T47D (cell line): ENCODE measurements around the gene MSGN1.

Source experiments
- DNase-seq, 2 experiments: peaks; one replicate each; pipeline versions ENCODE4 v3.0.0 to v3.0.0-alpha.2; 2011 to 2012; ENCODE audit warnings: low read depth in 1 of 2, low spot score in 1 of 2
- JUND ChIP-seq: IDR thresholded peaks from 2 replicates; pipeline ENCODE4 v1.6.1; 2012; ENCODE audit warnings: low read depth
- in situ Hi-C: cut with HindIII; loops from 2 replicates; pipeline ENCODE4 v1.10.0; 2016; ENCODE audit warnings: low sequenced_read_pairs, low pct_unique_long_range_greater_than_20kb

The MSGN1 gene, protein sequence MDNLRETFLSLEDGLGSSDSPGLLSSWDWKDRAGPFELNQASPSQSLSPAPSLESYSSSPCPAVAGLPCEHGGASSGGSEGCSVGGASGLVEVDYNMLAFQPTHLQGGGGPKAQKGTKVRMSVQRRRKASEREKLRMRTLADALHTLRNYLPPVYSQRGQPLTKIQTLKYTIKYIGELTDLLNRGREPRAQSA

GRCh38 chr2:17816396-17817245 is at the start of gene MSGN1:
Gene MSGN1, plus strand, starts transcription at chr2:17816460. Its CDS starts 59 bp downstream, at chr2:17816519.
- in situ Hi-C loops = no loop called here

DNA sequence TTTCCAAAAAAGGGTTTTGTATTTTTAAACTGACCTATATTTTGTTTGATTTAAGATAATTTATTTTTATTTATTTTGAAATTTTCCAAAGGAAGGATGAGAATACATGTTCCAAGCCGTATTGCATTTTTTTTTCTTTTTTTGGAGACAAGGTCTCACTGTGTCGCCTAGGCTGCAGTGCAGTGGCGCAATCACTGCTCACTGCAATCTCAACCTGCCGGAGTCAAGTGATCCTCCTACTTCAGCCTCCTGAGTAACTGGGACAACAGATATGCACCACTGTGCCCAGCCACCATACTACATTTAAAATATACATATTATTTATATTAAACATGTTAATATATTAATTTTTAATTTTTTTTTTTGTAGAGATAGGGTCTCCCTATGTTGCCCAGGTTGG is 47.4 kb upstream of the MSGN1 start:
- no peak for TF ChIP-seq JUND
- in situ Hi-C loops = no loop called here
- DNase-seq = no peak

More at GRCh38 chr2:17816396-17817245, at the start of gene MSGN1:
- TF ChIP-seq JUND = no peak
- no peak for DNase-seq

DNA sequence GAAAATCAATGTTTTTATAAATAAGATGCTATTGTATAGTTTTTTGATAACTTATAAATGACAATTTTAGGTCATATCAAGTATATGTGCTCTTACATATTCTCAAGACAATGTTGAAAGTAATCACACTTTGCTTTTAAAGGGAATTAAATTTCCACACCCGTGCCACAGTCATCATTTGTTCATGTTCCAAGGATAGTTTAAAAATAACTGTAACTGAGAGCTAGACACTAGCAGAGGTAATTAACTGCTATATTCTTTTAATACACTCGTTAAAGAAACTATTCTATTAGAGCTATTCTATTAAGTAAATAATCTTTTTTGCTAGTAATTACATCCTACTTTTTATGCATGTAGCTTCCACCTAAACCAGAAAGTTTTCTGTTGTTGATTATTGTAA is 44.3 kb upstream of the MSGN1 start:
- no peak for TF ChIP-seq JUND
- in situ Hi-C loops = no loop called here
- DNase-seq = no peak

DNA sequence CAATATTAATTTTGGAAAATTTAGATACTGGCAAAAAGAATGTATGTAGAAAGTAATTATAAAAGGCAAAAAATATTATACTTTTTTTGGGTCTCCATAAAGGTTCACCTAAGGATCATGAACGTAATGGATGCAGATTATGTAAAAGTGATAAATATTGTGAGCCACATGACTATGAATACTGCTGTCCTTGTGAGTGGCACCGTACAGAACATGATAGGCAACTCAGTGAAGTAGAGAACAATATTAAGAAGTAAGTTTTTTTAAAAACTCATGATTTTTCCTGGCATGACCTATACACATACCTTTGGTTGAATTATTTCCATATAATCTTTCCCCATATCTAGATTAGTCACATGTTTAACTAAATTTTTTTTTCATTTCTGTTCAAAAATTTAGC is 43.7 kb upstream of the MSGN1 start:
- in situ Hi-C loops = no loop called here
- TF ChIP-seq JUND = no peak
- DNase-seq = no peak

- DNase-seq = no peak
- TF ChIP-seq JUND = no peak
- in situ Hi-C loops = no loop called here
Measured at GRCh38 chr2:17780546-17780945, 35.7 kb upstream of the MSGN1 start.

- no peak for DNase-seq
- in situ Hi-C loops = no loop called here
- no peak for TF ChIP-seq JUND
Measured at GRCh38 chr2:17781482-17781881, 34.8 kb upstream of the MSGN1 start.

DNA sequence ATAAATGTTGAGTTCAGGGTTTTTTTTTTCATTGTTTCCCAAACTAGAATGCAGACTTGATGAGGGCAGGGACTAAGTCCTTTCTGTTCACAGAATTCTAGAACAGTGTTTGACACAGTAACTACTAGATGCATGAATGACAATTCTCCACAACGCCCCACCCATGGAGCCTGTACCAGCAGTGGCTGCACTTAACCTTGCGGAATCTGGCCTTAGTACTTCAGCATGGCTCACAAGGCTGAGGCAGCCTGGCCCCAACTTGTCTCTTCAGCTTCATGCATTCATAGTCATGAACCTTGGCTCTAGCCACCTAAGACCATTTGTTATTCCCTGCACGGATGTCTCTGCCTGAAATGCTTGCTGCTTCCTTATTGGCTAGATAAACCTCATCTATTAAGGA is 29.5 kb upstream of the MSGN1 start:
- DNase-seq = no peak
- in situ Hi-C loops = no loop called here
- TF ChIP-seq JUND = no peak

DNA sequence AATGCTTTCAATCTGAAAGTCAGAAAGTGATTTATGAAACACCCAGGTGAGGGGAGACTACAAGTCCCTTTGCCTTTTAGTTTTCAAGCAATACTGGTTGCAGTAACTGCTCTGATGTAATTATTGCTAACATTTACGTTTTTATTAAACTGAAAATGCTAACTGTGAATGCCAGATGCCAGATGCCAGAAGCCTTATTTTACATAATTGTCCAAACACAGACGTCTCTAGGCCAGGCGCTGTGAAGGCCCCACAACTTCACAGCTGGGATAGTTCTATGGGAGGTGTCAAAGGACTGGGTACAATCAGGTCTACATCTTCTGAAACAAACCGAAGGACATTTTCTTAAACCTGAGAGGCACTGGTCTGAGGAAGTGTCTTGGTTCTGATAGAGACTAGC is 27.5 kb upstream of the MSGN1 start:
- in situ Hi-C loops = no loop called here
- no peak for DNase-seq
- no peak for TF ChIP-seq JUND

DNA sequence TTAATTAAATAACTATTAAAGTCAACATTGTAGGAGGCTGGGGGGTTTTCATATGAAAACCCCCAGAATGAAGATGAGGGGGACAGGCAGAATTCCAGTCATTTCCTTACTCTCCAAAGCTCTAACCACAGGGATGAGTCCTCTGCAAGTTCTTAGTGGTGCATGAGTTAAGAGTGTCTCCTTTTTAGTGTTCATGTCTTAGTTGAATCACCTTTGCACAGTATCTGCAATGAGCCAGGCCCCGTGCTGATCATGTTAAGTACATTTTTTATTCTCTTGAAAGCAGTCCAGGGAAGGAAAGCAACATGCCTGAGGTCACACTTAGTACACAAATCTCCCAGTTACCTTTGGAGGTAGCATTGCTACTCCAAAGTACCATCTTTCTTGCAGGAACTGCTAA is 25.7 kb upstream of the MSGN1 start:
- TF ChIP-seq JUND = no peak
- no peak for DNase-seq
- in situ Hi-C loops = no loop called here

DNA sequence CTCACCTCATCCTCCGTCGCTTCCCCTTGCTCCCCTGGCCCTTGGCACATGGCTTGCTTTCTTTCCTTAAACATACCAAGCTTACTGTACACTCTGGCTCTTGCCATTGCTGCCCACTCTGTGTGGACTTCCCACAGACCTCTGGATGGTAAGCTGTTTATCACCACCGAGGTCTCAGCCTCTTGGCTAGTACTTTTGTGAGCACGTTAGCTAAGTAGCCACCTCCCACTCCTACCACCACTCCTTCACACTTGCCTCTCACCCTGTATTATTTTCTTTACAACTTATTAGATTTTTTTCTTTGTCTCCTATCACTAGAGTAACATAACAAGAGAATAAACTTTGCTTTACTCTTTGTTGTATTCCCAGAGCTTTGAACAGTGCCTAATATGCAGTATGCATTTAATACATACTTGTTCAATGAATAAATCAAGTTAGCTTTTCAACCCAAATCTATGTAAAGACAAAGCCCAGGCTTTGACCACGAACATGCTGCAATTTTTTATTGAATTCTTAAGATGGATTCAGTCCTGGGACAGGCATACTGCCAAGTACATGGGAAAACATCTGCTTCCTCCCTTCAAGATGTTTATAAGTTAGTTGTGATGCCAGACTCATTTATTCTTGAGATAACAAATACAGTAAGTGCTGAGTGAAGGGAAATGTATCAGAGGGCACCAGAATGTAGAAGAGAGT is 25.0 kb upstream of the MSGN1 start:
- in situ Hi-C loops = no loop called here
- TF ChIP-seq JUND = no peak
- DNase-seq = no peak

DNA sequence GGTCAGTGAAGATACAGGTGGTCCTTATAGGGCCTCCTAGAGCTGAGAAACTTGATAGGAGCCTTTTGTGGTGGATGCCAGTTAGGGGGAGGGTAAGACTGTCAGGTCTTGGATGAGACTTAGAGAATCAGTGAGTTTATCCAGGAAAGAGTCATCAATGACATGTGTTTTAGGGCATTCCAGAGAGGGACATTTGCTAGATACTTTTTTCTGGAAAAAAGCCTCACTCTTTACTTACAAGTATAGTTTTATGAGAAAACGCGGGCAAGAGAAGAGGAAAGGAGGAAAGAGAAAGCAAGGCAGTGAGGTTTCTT is 24.5 kb upstream of the MSGN1 start:
- DNase-seq = no peak
- TF ChIP-seq JUND = no peak
- in situ Hi-C loops = no loop called here

- in situ Hi-C loops = no loop called here
- DNase-seq = no peak
- TF ChIP-seq JUND = no peak
Measured at GRCh38 chr2:17792515-17792914, 23.7 kb upstream of the MSGN1 start.

GRCh38 chr2:17793296-17793695 is 23.0 kb upstream of the MSGN1 start:
- in situ Hi-C loops = no loop called here
- no peak for TF ChIP-seq JUND
- DNase-seq = no peak
